GM23248 (cell line): ENCODE results near the gene CSMD2. TPM values are rescaled to one million over a fixed set of nuclear protein-coding genes. Genes with fewer than 3 reads are reported as not detected.

Source experiments
- DNase-seq: peaks from one replicate; pipeline ENCODE4 v3.0.0-alpha.2; 2015
- H2AFZ ChIP-seq: fragments of 200-600 bp; sonication (generic); 2 replicates; pipeline ENCODE4 v1.6.1; 2016; ENCODE audit warnings: antibody characterized with exemption
- H3F3A ChIP-seq: fragments of 200-600 bp; sonication (generic); 2 replicates; pipeline ENCODE4 v1.6.1; 2016; ENCODE audit warnings: mild to moderate bottlenecking, antibody characterized with exemption, mixed run types; ENCODE audit not compliant: insufficient read depth
- H3K27ac ChIP-seq: fragments of 200-600 bp; sonication (generic); 2 replicates; pipeline ENCODE4 v1.5.1; 2016; ENCODE audit warnings: mild to moderate bottlenecking
- H3K27me3 ChIP-seq: fragments of 200-600 bp; sonication (generic); replicated peaks from 2 replicates; pipeline ENCODE4 v1.6.1; 2016; ENCODE audit warnings: mild to moderate bottlenecking; ENCODE audit not compliant: insufficient read depth
- H3K36me3 ChIP-seq: fragments of 200-600 bp; sonication (generic); 2 replicates; pipeline ENCODE4 v1.6.1; 2016; ENCODE audit warnings: low read depth, mild to moderate bottlenecking
- H3K4me1 ChIP-seq: fragments of 200-600 bp; sonication (generic); 2 replicates; pipeline ENCODE4 v1.6.1; 2016; ENCODE audit warnings: mild to moderate bottlenecking; ENCODE audit not compliant: insufficient read depth
- H3K4me2 ChIP-seq: fragments of 200-600 bp; sonication (generic); one replicate; pipeline ENCODE4 v1.6.1; 2016; ENCODE audit warnings: mild to moderate bottlenecking; ENCODE audit not compliant: unreplicated experiment
- H3K4me3 ChIP-seq: fragments of 200-600 bp; sonication (generic); 2 replicates; pipeline ENCODE4 v1.5.1; 2016; ENCODE audit warnings: mild to moderate bottlenecking
- H3K79me2 ChIP-seq: fragments of 200-600 bp; sonication (generic); 2 replicates; pipeline ENCODE4 v1.6.1; 2016; ENCODE audit warnings: mild to moderate bottlenecking; ENCODE audit not compliant: insufficient read depth
- H3K9ac ChIP-seq: fragments of 200-600 bp; sonication (generic); 2 replicates; pipeline ENCODE4 v1.6.1; 2016; ENCODE audit warnings: mild to moderate bottlenecking
- H3K9me2 ChIP-seq: fragments of 200-600 bp; sonication (generic); 2 replicates; pipeline ENCODE4 v1.6.1; 2016; ENCODE audit warnings: mixed run types, mild to moderate bottlenecking, moderate library complexity; ENCODE audit not compliant: insufficient read depth
- H3K9me3 ChIP-seq: fragments of 200-600 bp; sonication (generic); one replicate; pipeline ENCODE4 v1.6.1; 2017; ENCODE audit warnings: low read depth
- H4K20me1 ChIP-seq: fragments of 200-600 bp; sonication (generic); 2 replicates; pipeline ENCODE4 v1.6.0; 2016; ENCODE audit not compliant: insufficient read depth
- EZH2 ChIP-seq: fragments of 200-600 bp; sonication (generic); IDR thresholded peaks from 2 replicates; pipeline ENCODE4 v1.6.1; 2018; ENCODE audit warnings: antibody characterized with exemption, mild to moderate bottlenecking; ENCODE audit not compliant: insufficient read depth, poor library complexity, severe bottlenecking
- EZH2phosphoT487 ChIP-seq: fragments of 200-600 bp; sonication (generic); IDR thresholded peaks from 2 replicates; pipeline ENCODE4 v1.6.1; 2018; ENCODE audit warnings: antibody characterized with exemption, moderate library complexity, mild to moderate bottlenecking, low read depth; ENCODE audit not compliant: insufficient read depth
- WGBS, 2 experiments: methylation state at CpG; one replicate each; pipeline ENCODE4 v1.1.6; 2015 to 2017; ENCODE audit warnings: low lambda C conversion rate in 2 of 2, low coverage in 1 of 2; ENCODE audit errors: missing lambda C conversion rate in 2 of 2; 5-methylcytosine and 5-hydroxymethylcytosine counted together
- in situ Hi-C: fragments of 300-500 bp; cut with MboI; formaldehyde crosslinking; loops from 2 replicates; pipeline ENCODE4 v1.15.0; 2020
- polyA plus RNA-seq: library from polyadenylated mRNA; unstranded; fragments of >200 nt; fragmentation: Nextera tagmentation; extraction: Ambion mirVana; gene quantifications from 2 replicates; pipeline ENCODE4 v1.2.1, GENCODE V29; 2016
- total RNA-seq: library from RNA; depleted of rRNA; stranded (reverse); fragments of >200 nt; shearing (Covaris generic); gene quantifications from 2 replicates; pipeline ENCODE4 v1.2.3, GENCODE V29; 2014

The CSMD2 gene
- total and polyA plus RNA-seq, 2 experiments from 2014 or later: 4.5 to 7.1 TPM

DNA sequence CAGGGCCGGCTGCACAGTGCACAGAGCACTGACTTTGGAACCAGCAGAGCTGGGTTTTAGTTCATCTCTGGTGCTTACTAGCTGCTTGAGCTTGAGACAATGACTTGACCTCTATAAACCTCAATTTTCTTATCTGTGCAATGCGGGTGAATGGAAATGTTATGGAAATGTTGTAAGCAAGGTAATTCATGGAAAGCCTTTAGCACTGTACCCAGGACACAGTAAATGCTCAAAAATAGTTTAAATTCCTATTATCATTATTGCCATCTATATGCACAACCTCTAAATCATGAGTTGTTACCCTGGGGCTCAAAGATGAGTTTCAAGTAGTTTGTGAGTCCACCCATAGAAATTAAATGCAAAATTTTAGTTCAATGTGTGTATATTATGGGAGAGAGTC lies 99.5 kb downstream of the CSMD2 start:
- in situ Hi-C loops: no loop called here
- 85 to 90% methylated on average over 2 of the region's 2 CpGs for WGBS, 2 experiments

DNA sequence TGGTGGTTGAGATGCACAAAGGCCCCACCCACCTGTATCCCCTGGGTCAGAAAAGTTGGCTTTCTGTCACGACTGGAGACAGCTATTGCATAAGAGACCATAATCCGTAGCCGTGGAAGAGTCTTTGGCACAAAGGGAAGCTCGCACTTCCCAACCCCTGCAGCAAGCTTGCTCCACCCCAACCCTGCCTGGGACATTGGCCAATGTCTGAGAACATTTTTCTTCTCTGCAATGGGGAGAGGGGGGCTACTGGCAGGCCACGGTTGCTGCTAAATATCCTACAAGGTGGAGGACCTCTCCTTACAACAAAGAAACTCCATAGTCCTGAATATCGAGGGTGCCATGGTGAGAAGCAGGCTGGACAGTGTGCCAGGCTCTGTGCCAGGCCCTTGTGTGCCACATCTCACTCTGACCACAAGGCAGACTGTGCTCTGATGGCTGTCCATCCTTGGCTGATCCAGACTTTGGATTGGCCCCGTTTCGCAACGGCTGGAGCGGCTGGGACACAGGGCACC lies 104.1 kb downstream of the CSMD2 start:
- DNase-seq: peak; percentile 56
- H3K9me2 ChIP-seq: no peaks in the 10 kb centered on the region
- in situ Hi-C loops: no loop called here
- H3K9me3 ChIP-seq: no peaks in the 10 kb centered on the region
- H3K27me3 ChIP-seq: no peaks in the 10 kb centered on the region
- H3F3A ChIP-seq: 0 out of 2 replicates have a peak, but pooled peaks cover 2% of the 10 kb centered on the region
- no peak overlapping the region for H3K4me3 ChIP-seq
- no peak overlapping the region for H2AFZ ChIP-seq
- no peaks in the 10 kb centered on the region for H3K36me3 ChIP-seq
- 49 to 53% methylated on average over 10 of the region's 10 CpGs for WGBS, 2 experiments
- H4K20me1 ChIP-seq: no peaks in the 10 kb centered on the region
- TF ChIP-seq EZH2phosphoT487 (no peak), EZH2 (no peak)
- H3K4me1 ChIP-seq: peaks cover 16% of the 10 kb centered on the region
- H3K4me2 ChIP-seq: no peak overlapping the region
- H3K79me2 ChIP-seq: peaks cover 62% of the 10 kb centered on the region
- no peak overlapping the region for H3K9ac ChIP-seq
- H3K27ac ChIP-seq: no peak overlapping the region

More for the DNA sequence above, 99.5 kb downstream of the CSMD2 start:
- H3K9me3 ChIP-seq: no peaks in the 10 kb centered on the region
- peaks cover 70% of the 10 kb centered on the region for H3K79me2 ChIP-seq
- peaks cover 21% of the 10 kb centered on the region; the same call in 1 of the 2 replicates for H3F3A ChIP-seq
- no peak for DNase-seq
- no peak overlapping the region for H3K4me2 ChIP-seq
- H3K27ac ChIP-seq: no peak overlapping the region
- H3K4me1 ChIP-seq: peaks cover 46% of the 10 kb centered on the region
- H3K9me2 ChIP-seq: no peaks in the 10 kb centered on the region
- H2AFZ ChIP-seq: no peak overlapping the region
- TF ChIP-seq EZH2 (no peak), EZH2phosphoT487 (no peak)
- H3K36me3 ChIP-seq: no peaks in the 10 kb centered on the region
- H3K9ac ChIP-seq: no peak overlapping the region
- no peaks in the 10 kb centered on the region for H3K27me3 ChIP-seq
- H4K20me1 ChIP-seq: no peaks in the 10 kb centered on the region; the same call in 1 of the 2 replicates
- no peak overlapping the region for H3K4me3 ChIP-seq

DNA sequence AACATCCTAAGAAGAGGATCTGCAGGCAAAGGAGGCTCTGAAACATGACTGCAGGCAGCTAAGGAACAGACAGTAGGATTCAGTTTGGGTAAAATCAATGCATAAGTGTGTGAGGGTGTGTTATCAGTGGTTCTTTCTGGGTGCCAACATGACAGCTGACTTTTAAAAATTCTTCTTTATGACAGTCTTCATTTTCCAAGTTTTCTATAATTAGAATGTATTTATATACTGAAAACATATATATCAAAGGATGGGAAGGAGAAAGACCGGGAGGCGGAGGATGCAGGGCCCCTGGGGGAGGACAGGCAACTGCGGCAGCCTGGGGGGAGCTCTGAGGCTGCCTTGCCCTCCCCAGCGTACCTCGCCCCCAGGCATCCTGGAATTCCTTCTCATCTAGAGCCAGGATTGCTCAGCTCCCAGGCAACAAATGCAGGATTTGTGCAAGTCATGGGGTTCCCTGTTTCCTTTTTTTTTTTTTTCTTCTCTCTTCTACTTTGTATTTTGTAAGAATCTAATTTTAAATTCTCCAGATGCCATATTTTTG lies 104.8 kb downstream of the CSMD2 start:
- Histone ChIP-seq H3K27me3 (no peaks in the 10 kb centered on the region), H3K9me2 (no peaks in the 10 kb centered on the region), H3K4me3 (no peak overlapping the region), H3K4me1 (peaks cover 11% of the 10 kb centered on the region), H3K79me2 (peaks cover 58% of the 10 kb centered on the region), H3K4me2 (no peak overlapping the region), H2AFZ (no peak overlapping the region), H4K20me1 (no peaks in the 10 kb centered on the region), H3K27ac (no peak overlapping the region), H3K9me3 (no peaks in the 10 kb centered on the region), H3F3A (no peaks in the 10 kb centered on the region), H3K9ac (no peak overlapping the region), H3K36me3 (no peaks in the 10 kb centered on the region)
- no peak for DNase-seq
- TF ChIP-seq EZH2: no peak
- TF ChIP-seq EZH2phosphoT487: no peak
- WGBS, 2 experiments: 70 to 76% methylated on average over 5 of the region's 5 CpGs
- in situ Hi-C loops: no loop called here

DNA sequence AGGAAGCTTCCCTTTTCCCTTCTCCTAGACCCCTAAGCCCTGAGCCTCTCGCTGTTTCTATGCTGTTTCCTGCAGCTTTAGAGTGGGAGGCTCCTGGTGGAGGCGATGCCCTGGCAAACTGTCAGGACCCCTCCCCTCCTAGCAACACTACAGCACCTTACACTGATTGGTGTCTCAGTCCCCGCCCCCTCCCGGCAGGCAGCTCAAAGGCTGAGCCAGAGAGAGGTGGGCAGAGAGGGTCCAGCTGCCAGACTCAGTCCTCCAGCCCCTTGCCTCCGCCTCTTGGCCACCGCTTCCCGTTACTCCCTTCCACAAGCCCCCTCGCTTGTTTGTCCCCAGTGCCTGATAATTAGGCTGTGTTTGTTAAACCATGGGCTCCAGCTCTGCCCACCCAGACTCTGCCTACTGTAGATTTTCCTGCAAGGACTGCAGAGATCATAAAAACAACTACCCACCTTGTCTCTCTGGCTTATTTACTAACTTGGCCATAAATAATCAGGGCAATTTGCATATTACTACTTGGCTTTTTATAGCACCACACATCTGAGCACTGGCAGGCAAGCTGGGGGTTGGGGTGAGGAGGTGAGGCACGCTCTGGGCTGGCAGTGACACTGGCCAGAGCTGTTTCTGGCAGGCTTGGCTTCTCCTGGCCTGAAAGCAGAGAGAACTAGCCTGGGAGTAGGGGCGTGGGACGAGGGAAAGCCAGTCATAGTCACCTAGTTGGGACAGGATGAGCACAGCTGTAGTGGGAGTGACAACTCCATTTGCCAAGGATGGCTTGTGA lies 107.5 kb downstream of the CSMD2 start:
- Histone ChIP-seq H3K4me1 (peaks cover 11% of the 10 kb centered on the region), H4K20me1 (no peaks in the 10 kb centered on the region), H3K4me2 (no peak overlapping the region), H3F3A (no peaks in the 10 kb centered on the region), H3K9me3 (no peaks in the 10 kb centered on the region), H3K36me3 (no peaks in the 10 kb centered on the region), H3K4me3 (no peak overlapping the region), H3K79me2 (peaks cover 48% of the 10 kb centered on the region), H3K27me3 (no peaks in the 10 kb centered on the region), H3K27ac (no peak overlapping the region), H3K9ac (no peak overlapping the region), H3K9me2 (no peaks in the 10 kb centered on the region; the same call in 1 of the 2 replicates), H2AFZ (no peak overlapping the region)
- 53 to 58% methylated on average over 10 to 11 of the region's 11 CpGs for WGBS, 2 experiments
- no peak for TF ChIP-seq EZH2
- no peak for TF ChIP-seq EZH2phosphoT487
- in situ Hi-C loops: no loop called here
- DNase-seq: no peak
